Spleen (tissue), 11 donors: ENCODE data around the gene NR3C1. TPM values are rescaled to one million over a fixed set of nuclear protein-coding genes. Genes with fewer than 3 reads are reported as not detected.

ENCODE experiments used
- DNase-seq: peaks from one replicate; pipeline ENCODE4 v3.0.0-alpha.2; 2020
- H3K27ac ChIP-seq, 8 donors: fragments of 200-600 bp; sonication (generic) in 7 of 8; 1 replicate in 4 of 8; 2 replicates in 4 of 8; pipeline versions ENCODE4 v1.5.0 to v1.8.0; 2016 to 2021; ENCODE audit warnings: inconsistent platforms in 4 of 8, mild to moderate bottlenecking in 4 of 8, moderate library complexity in 1 of 8
- H3K27me3 ChIP-seq, 7 donors: fragments of 200-600 bp; sonication (generic) in 6 of 7; replicated peaks in 1 of 7; 1 replicate in 4 of 7; 2 replicates in 3 of 7; pipeline versions ENCODE4 v1.5.0 to v1.8.0; 2016 to 2021; ENCODE audit warnings: inconsistent platforms in 3 of 7, mild to moderate bottlenecking in 1 of 7
- H3K36me3 ChIP-seq, 6 donors: fragments of 200-600 bp; sonication (generic) in 5 of 6; 1 replicate in 4 of 6; 2 replicates in 2 of 6; pipeline versions ENCODE4 v1.5.0 to v1.8.0; 2016 to 2021; ENCODE audit warnings: inconsistent platforms in 2 of 6
- H3K4me1 ChIP-seq, 6 donors: fragments of 200-600 bp; sonication (generic) in 5 of 6; 1 replicate in 3 of 6; 2 replicates in 3 of 6; pipeline versions ENCODE4 v1.5.0 to v1.8.0; 2016 to 2021; ENCODE audit warnings: inconsistent platforms in 3 of 6
- H3K4me3 ChIP-seq, 8 donors: fragments of 200-600 bp; sonication (generic) in 7 of 8; 1 replicate in 4 of 8; 2 replicates in 4 of 8; pipeline versions ENCODE4 v1.5.0 to v1.8.0; 2016 to 2021; ENCODE audit warnings: inconsistent platforms in 4 of 8, mild to moderate bottlenecking in 4 of 8, moderate library complexity in 2 of 8
- H3K9me3 ChIP-seq, 8 donors: fragments of 200-600 bp; sonication (generic) in 7 of 8; 1 replicate in 4 of 8; 2 replicates in 4 of 8; pipeline versions ENCODE4 v1.5.0 to v1.8.0; 2016 to 2021; ENCODE audit warnings: inconsistent platforms in 4 of 8
- CTCF ChIP-seq, 11 experiments: fragments of 200-600 bp in 7 of 11; fragments of 450-650 bp in 4 of 11; sonication (generic) in 4 of 11; IDR thresholded peaks in 8 of 11; conservative IDR thresholded peaks in 3 of 11; 1 replicate in 7 of 11; 2 replicates in 4 of 11; pipeline versions ENCODE4 v1.4.0 to v1.8.0; 2016 to 2021; ENCODE audit warnings: antibody characterized with exemption in 11 of 11, inconsistent platforms in 4 of 11, mild to moderate bottlenecking in 1 of 11
- POLR2A ChIP-seq, 3 donors: fragments of 450-650 bp; IDR thresholded peaks; one replicate each; pipeline ENCODE4 v1.5.1; 2017; ENCODE audit warnings: antibody characterized with exemption in 3 of 3, mild to moderate bottlenecking in 1 of 3
- POLR2AphosphoS5 ChIP-seq, 3 donors: sonication (generic); formaldehyde crosslinking; IDR thresholded peaks; one replicate each; pipeline ENCODE4 v1.5.1; 2017; ENCODE audit warnings: antibody characterized with exemption in 3 of 3
- WGBS, 5 donors: extraction: QIAGEN DNeasy Blood & Tissue Kit in 3 of 5; methylation state at CpG; one replicate each; pipeline versions ENCODE4 v1.1.5 to v1.1.7; 2013 to 2018; 5-methylcytosine and 5-hydroxymethylcytosine counted together
- intact Hi-C: fragments of 100-400 bp; cut with DNase I; formaldehyde crosslinking; loops from one replicate; pipeline ENCODE4 v1.15.0; 2023; ENCODE audit warnings: low total_unique reads
- polyA plus RNA-seq, 3 donors: library from polyadenylated mRNA; stranded (reverse); fragments of 200-250 nt; gene quantifications; one replicate each; pipeline ENCODE4 v1.2.1, GENCODE V29; 2013
- total RNA-seq, 7 donors: library from RNA; depleted of rRNA in 3 of 7; stranded (reverse); fragments of >200 nt in 3 of 7; fragmentation: NEBNext Ultra II Directional in 4 of 7; extraction: Animal tissue kit (Norgen Biotek cat#: 25700) in 4 of 7; gene quantifications; one replicate each; pipeline versions ENCODE4 v1.1.0 to v1.2.1, GENCODE V29; 2016 to 2021
- donor health status: healthy with polysubstance abuse.
- donor health status: DM: no; HTN: no; CAD: no; lungs with moderate emphysema.
- donor health status: DM: no; HTN: no; CAD: no.
- donor health status: Bipolar disorder and iron deficiency.
- donor health status: healthy.
- donor health status: DM: no; HTN: no; CAD: no.
- donor health status: DM: yes; HTN: yes; CAD: no.

Gene NR3C1
- total and polyA plus RNA-seq, 10 donors = 18.2 to 97.8 (median 71.2) TPM

- peaks cover 0 to 58% (median 21%) of the 10 kb centered on the region in 6 donors for H3K4me1 ChIP-seq
- H3K4me3 ChIP-seq = no peak overlapping the region
- no peak overlapping the region for H3K27ac ChIP-seq
- no peaks in the 10 kb centered on the region for H3K27me3 ChIP-seq
- no peaks in the 10 kb centered on the region for H3K9me3 ChIP-seq
- TF ChIP-seq POLR2A (IDR thresholded peaks at IDR 0.05) (no peak), POLR2AphosphoS5 (IDR thresholded peaks at IDR 0.05) (no peak), CTCF (IDR thresholded peaks at IDR 0.05 in 8 of 11, conservative IDR thresholded peaks at IDR 0.05 in 3 of 11) (no peak)
- intact Hi-C loops = no loop called here
- 75 to 89% (median 79%) methylated on average over 5 of the region's 5 CpGs for WGBS, 5 donors
- no peak for DNase-seq
- peaks cover 0 to 76% (median 55%) of the 10 kb centered on the region in 6 donors for H3K36me3 ChIP-seq
These were observed 92.1 kb downstream of the NR3C1 start for GRCh38 chr5:143311428-143311827.

GRCh38 chr5:143309661-143310431, 93.6 kb downstream of the NR3C1 start:
- peaks cover 0 to 10% (median 5%) of the 10 kb centered on the region in 8 donors for H3K9me3 ChIP-seq
- H3K4me3 ChIP-seq = no peak overlapping the region
- peaks cover 0 to 43% (median 11%) of the 10 kb centered on the region in 6 donors for H3K4me1 ChIP-seq
- no peak for DNase-seq
- H3K27me3 ChIP-seq = no peaks in the 10 kb centered on the region
- peaks cover 0 to 90% (median 58%) of the 10 kb centered on the region in 6 donors for H3K36me3 ChIP-seq
- no peak for TF ChIP-seq CTCF (IDR thresholded peaks at IDR 0.05 in 8 of 11, conservative IDR thresholded peaks at IDR 0.05 in 3 of 11)
- no peak for TF ChIP-seq POLR2A (IDR thresholded peaks at IDR 0.05)
- no peak for TF ChIP-seq POLR2AphosphoS5 (IDR thresholded peaks at IDR 0.05)
- peak overlapping the region in 2 of 8 donors; percentile 9 to 29 for H3K27ac ChIP-seq
- 87 to 96% (median 92%) methylated on average over 7 of the region's 7 CpGs for WGBS, 5 donors
- intact Hi-C loops = no loop called here

GRCh38 chr5:143308731-143309130, 94.8 kb downstream of the NR3C1 start:
- peaks cover 0 to 98% (median 58%) of the 10 kb centered on the region in 6 donors for H3K36me3 ChIP-seq
- intact Hi-C loops = no loop called here

GRCh38 chr5:143306040-143306439, 97.4 kb downstream of the NR3C1 start:
- peaks cover 0 to 31% (median 7%) of the 10 kb centered on the region in 6 donors for H3K4me1 ChIP-seq
- H3K9me3 ChIP-seq = peaks cover 0 to 12% (median 5%) of the 10 kb centered on the region in 8 donors
- WGBS, 5 donors = 86 to 97% (median 89%) methylated on average over 2 of the region's 2 CpGs
- intact Hi-C loops = no loop called here
- DNase-seq = no peak
- no peak for TF ChIP-seq POLR2AphosphoS5 (IDR thresholded peaks at IDR 0.05)
- no peak for TF ChIP-seq CTCF (IDR thresholded peaks at IDR 0.05 in 8 of 11, conservative IDR thresholded peaks at IDR 0.05 in 3 of 11)
- no peak for TF ChIP-seq POLR2A (IDR thresholded peaks at IDR 0.05)
- H3K27ac ChIP-seq = no peak overlapping the region
- peaks cover 0 to 83% (median 39%) of the 10 kb centered on the region in 6 donors for H3K36me3 ChIP-seq
- H3K27me3 ChIP-seq = no peaks in the 10 kb centered on the region
- H3K4me3 ChIP-seq = no peak overlapping the region

More at GRCh38 chr5:143308731-143309130, 94.8 kb downstream of the NR3C1 start:
- Histone ChIP-seq H3K27ac (no peak overlapping the region), H3K4me3 (no peak overlapping the region), H3K4me1 (peaks cover 0 to 31% (median 4%) of the 10 kb centered on the region in 6 donors), H3K27me3 (no peaks in the 10 kb centered on the region), H3K9me3 (peaks cover 0 to 12% (median 5%) of the 10 kb centered on the region in 8 donors)
- no peak for TF ChIP-seq POLR2A (IDR thresholded peaks at IDR 0.05)
- WGBS, 5 donors = 81 to 100% (median 94%) methylated on average over 2 of the region's 2 CpGs
- DNase-seq = no peak
